PC-3 (cell line): ENCODE results near the gene ELF3. TPM values are rescaled to one million over a fixed set of nuclear protein-coding genes. Genes with fewer than 3 reads are reported as not detected.

Experiments used
- ATAC-seq: fragments of 200-7000 bp; cut with Tn5 transposase; 2 replicates; pipeline ENCODE4 v1.9.1; 2020; ENCODE audit warnings: mild to moderate bottlenecking, moderate library complexity
- BruUV-seq: library from RNA; stranded (reverse); fragments of 400-500 nt; replicated peaks from 2 replicates; lab custom pipeline; 2021; lab: Mats Ljungman, UMichigan
- CTCF ChIA-PET: fragments of 300-600 bp; sonication (Branson Sonifier 250); formaldehyde crosslinking; loops from one replicate; lab custom pipeline; 2022; ENCODE audit warnings: antibody characterized with exemption; lab: Charles Lee
- POLR2A ChIA-PET: fragments of 300-600 bp; sonication (Branson Sonifier 250); formaldehyde crosslinking; loops from one replicate; lab custom pipeline; 2022; ENCODE audit warnings: antibody characterized with exemption; ENCODE audit not compliant: unreplicated experiment; lab: Charles Lee
- DNase-seq: peaks from one replicate; pipeline ENCODE4 v3.0.0-alpha.2; 2015
- H2AFZ ChIP-seq: fragments of 300-600 bp; sonication (generic); 2 replicates; pipeline ENCODE4 v1.6.0; 2016; ENCODE audit warnings: antibody characterized with exemption, low read length
- H3F3A ChIP-seq: fragments of 300-600 bp; sonication (generic); one replicate; pipeline ENCODE4 v1.6.0; 2017; ENCODE audit warnings: antibody characterized with exemption, low read length, control low read depth, mild to moderate bottlenecking; ENCODE audit not compliant: unreplicated experiment
- H3K27ac ChIP-seq: fragments of 300-600 bp; sonication (generic); 2 replicates; pipeline ENCODE4 v1.5.1; 2016; ENCODE audit warnings: mild to moderate bottlenecking, low read length
- H3K27me3 ChIP-seq: fragments of 300-600 bp; sonication (generic); 2 replicates; pipeline ENCODE4 v1.6.1; 2016; ENCODE audit warnings: low read length, mixed read lengths
- H3K36me3 ChIP-seq: fragments of 300-600 bp; sonication (generic); 2 replicates; pipeline ENCODE4 v1.6.1; 2016; ENCODE audit warnings: low read depth, mixed run types, low read length, mixed read lengths
- H3K4me1 ChIP-seq: fragments of 300-600 bp; sonication (generic); 2 replicates; pipeline ENCODE4 v1.5.1; 2016; ENCODE audit warnings: low read length; ENCODE audit not compliant: insufficient read depth
- H3K4me2 ChIP-seq: fragments of 300-600 bp; sonication (generic); 2 replicates; pipeline ENCODE4 v1.6.0; 2016; ENCODE audit warnings: low read length
- H3K4me3 ChIP-seq: fragments of 300-600 bp; sonication (generic); 2 replicates; pipeline ENCODE4 v1.5.1; 2016; ENCODE audit warnings: mild to moderate bottlenecking, low read length, mixed read lengths
- H3K79me2 ChIP-seq: fragments of 300-600 bp; sonication (generic); 2 replicates; pipeline ENCODE4 v1.6.1; 2017; ENCODE audit warnings: low read length, mixed read lengths
- H3K9ac ChIP-seq: fragments of 300-600 bp; sonication (generic); 2 replicates; pipeline ENCODE4 v1.6.0; 2016; ENCODE audit warnings: mild to moderate bottlenecking, low read length
- H3K9me2 ChIP-seq: fragments of 300-600 bp; sonication (generic); replicated peaks from 2 replicates; pipeline ENCODE4 v1.6.1; 2016; ENCODE audit warnings: mixed run types, low read length, mixed read lengths
- H3K9me3 ChIP-seq: fragments of 300-600 bp; sonication (generic); 2 replicates; pipeline ENCODE4 v1.6.1; 2016; ENCODE audit warnings: low read length, mixed read lengths
- H4K20me1 ChIP-seq: fragments of 300-600 bp; sonication (generic); 2 replicates; pipeline ENCODE4 v1.6.1; 2016; ENCODE audit warnings: low read length, mixed read lengths
- CTCF ChIP-seq: fragments of 300-600 bp; sonication (generic); conservative IDR thresholded peaks from 2 replicates; pipeline ENCODE4 v1.5.1; 2017; ENCODE audit warnings: antibody characterized with exemption, low read depth, mild to moderate bottlenecking, low read length
- EZH2 ChIP-seq: fragments of 300-600 bp; sonication (generic); IDR thresholded peaks from one replicate; pipeline ENCODE4 v1.6.1; 2017; ENCODE audit warnings: antibody characterized with exemption, mild to moderate bottlenecking, low read length; ENCODE audit not compliant: unreplicated experiment
- EZH2phosphoT487 ChIP-seq: fragments of 300-600 bp; sonication (generic); IDR thresholded peaks from 2 replicates; pipeline ENCODE4 v1.6.1; 2018; ENCODE audit warnings: mild to moderate bottlenecking, antibody characterized with exemption, low read length, borderline replicate concordance
- intact Hi-C: fragments of 100-400 bp; cut with micrococcal nuclease; formaldehyde crosslinking; loops from 2 replicates; pipeline ENCODE4 v1.9.0; 2023
- total RNA-seq: library from RNA; depleted of rRNA; stranded (reverse); fragments of >200 nt; gene quantifications from 2 replicates; pipeline ENCODE4 v1.2.3, GENCODE V29; 2014

Gene ELF3
- total RNA-seq, 1 experiment from 2014 or later: 399 TPM

GRCh38 chr1:202046227-202046626 lies 35.8 kb downstream of the ELF3 start:
- Histone ChIP-seq H3K79me2 (no peaks in the 10 kb centered on the region), H2AFZ (no peak overlapping the region), H3K4me2 (peak overlapping the region; percentile 80), H3F3A (no peaks in the 10 kb centered on the region), H3K9ac (peak overlapping the region; percentile 81), H4K20me1 (no peaks in the 10 kb centered on the region), H3K9me2 (no peaks in the 10 kb centered on the region), H3K4me1 (peaks cover 34% of the 10 kb centered on the region), H3K9me3 (no peaks in the 10 kb centered on the region), H3K4me3 (peak overlapping the region; percentile 21; the same call in 1 of the 2 replicates), H3K27ac (peak overlapping the region; percentile 99), H3K36me3 (no peaks in the 10 kb centered on the region), H3K27me3 (no peaks in the 10 kb centered on the region)
- TF ChIP-seq EZH2phosphoT487 (no peak), CTCF (no peak), EZH2 (no peak)
- ATAC-seq: peak; percentile 58
- POLR2A ChIA-PET: interaction anchor here (0.8 kb wide), 1 partner anchor 12 kb away, joined by 3 read pairs; no protein-coding TSS in a partner anchor
- BruUV-seq: no TSS peak
- DNase-seq: peak; percentile 84
- intact Hi-C loops: no loop called here
- CTCF ChIA-PET: interaction anchor here (0.6 to 1.8 kb wide), 2 partner anchors 11 to 349 kb away, joined by 5 to 6 read pairs; no protein-coding TSS in a partner anchor

- no peak overlapping the region for H2AFZ ChIP-seq
- DNase-seq (peak; percentile 80), ATAC-seq (peak; percentile 83)
- H3K9me3 ChIP-seq: no peaks in the 10 kb centered on the region
- H3K4me2 ChIP-seq: peak overlapping the region; percentile 80
- no peaks in the 10 kb centered on the region for H3K36me3 ChIP-seq
- H3K9me2 ChIP-seq: no peaks in the 10 kb centered on the region
- peak overlapping the region; percentile 99 for H3K27ac ChIP-seq
- H3K79me2 ChIP-seq: no peaks in the 10 kb centered on the region
- intact Hi-C loops: no loop called here
- BruUV-seq: TSS peak; percentile 73
- ChIA-PET CTCF (interaction anchor here (1.8 kb wide), 1 partner anchor 12 kb away, joined by 5 read pairs; no protein-coding TSS in a partner anchor), POLR2A (interaction anchor here (0.7 to 0.8 kb wide), 3 partner anchors 11 to 59 kb away, joined by 3 read pairs; no protein-coding TSS in a partner anchor)
- H3K27me3 ChIP-seq: no peaks in the 10 kb centered on the region
- H3K9ac ChIP-seq: peak overlapping the region; percentile 81
- no peak for TF ChIP-seq EZH2
- TF ChIP-seq EZH2phosphoT487: no peak
- TF ChIP-seq CTCF: no peak
- no peaks in the 10 kb centered on the region for H3F3A ChIP-seq
- no peaks in the 10 kb centered on the region for H4K20me1 ChIP-seq
- H3K4me1 ChIP-seq: peaks cover 34% of the 10 kb centered on the region
- H3K4me3 ChIP-seq: peak overlapping the region; percentile 21; the same call in 1 of the 2 replicates
Observed at GRCh38 chr1:202046748-202047708, 36.6 kb downstream of the ELF3 start.
